HG03457 (cell line): Measurements from ENCODE around the gene CYP26B1.

Experiments
- ATAC-seq: cut with Tn5 transposase; IDR thresholded peaks from one replicate; pipeline ENCODE4 v1.9.1; 2021; ENCODE audit warnings: moderate number of reproducible peaks; ENCODE audit not compliant: unreplicated experiment

The CYP26B1 gene

DNA sequence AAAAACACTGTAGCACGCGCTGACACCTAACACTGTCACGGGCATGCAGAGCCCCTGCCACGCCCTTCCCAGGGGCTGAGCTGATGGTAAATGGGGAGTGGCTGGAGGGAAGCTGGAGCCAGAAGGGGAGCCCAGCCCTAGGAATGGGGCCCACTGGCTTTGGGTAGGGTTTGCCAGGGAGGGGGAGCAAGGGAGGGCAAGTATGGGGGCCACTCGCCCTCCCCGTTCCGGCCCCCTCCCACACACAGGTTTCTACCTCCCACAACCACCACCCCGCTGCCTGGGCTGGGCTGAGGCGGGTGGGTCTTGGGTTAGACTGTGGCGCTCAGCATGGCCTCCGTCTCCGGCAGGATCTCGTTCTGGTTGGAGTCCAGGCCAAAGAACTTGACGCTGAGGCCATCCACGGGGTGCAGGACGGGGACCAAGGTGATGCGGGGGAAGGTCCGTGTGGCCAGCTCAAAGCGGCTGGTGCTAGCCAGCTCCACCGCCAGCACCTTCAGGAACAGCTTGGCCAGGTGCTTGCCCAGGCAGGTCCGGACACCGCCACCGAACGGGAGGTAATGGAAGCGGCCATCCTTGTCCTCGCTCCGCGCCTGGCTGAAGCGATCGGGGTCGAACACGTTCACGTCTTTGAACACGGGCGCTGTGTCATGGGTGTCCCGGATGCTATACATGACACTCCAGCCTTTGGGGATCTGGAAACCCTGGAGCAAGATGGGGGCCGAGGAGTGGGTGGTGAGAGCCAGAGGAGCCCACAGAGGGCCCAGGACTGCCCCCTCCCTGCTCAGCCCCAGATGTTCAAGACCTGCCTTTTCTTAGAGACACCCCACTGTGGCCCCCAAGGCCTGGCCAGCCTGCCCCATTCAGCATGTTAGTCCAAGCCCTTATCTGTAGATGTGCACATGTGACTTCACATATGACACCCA lies 15.5 kb downstream of the CYP26B1 start:
- no peak for ATAC-seq

DNA sequence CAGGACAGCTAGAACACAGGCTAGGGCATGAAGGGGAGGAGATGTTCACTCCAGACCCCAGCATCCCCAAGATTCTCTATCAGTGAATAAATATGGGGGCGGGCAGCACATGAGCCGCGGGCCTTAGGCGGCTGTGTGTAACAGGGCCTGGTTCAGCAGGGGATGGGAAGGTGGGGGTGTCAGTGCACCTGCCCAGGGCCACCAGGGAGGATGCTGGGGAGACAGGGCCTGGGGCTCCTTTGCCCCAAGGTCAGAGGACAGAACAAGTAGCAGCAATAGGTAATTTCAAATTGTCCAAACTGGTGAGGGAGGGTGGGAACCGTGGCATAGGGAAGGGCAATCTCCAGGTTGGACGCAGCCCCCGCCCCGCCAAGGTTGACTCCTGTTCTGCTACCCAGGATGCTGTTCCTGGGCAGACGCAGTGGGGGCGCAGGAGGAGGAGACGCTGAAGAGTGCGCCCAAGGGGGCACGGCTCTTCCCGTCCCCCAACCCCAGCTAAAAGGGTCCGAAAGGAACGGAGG lies 16.2 kb downstream of the CYP26B1 start:
- ATAC-seq: no peak

DNA sequence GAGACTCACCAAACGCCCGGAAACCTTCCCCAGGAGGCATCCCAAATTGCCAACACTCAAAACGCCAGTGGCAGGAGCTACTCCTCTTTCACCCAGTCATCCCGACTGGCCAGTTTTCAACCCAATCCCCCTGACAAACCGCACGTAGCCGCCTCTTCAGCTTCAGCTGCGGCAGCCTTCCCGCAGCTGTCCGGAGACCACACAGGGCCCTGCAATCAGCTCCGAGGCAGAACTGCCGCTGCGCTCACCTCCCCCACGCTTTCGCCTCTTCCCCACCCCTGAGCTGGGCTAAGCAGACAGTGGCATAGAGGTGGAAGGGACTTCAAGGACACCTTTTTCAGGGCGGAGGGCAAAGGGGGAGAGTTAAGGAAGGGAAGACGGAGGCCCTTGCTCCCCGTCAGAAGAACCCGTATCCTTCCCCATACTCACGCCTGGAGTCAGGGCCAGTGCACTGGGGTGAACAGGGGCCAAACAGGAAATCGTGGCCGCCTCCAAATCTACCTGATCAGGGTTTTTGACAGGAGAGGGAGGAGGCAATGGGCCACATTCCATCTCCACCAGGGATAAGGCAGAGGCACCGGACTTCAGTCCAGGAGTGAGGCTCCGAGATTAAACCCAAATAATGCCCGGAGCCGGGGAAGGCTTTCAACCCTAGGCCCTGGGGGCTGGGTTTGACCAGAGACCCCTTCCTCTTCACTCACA lies 16.9 kb downstream of the CYP26B1 start:
- no peak for ATAC-seq

DNA sequence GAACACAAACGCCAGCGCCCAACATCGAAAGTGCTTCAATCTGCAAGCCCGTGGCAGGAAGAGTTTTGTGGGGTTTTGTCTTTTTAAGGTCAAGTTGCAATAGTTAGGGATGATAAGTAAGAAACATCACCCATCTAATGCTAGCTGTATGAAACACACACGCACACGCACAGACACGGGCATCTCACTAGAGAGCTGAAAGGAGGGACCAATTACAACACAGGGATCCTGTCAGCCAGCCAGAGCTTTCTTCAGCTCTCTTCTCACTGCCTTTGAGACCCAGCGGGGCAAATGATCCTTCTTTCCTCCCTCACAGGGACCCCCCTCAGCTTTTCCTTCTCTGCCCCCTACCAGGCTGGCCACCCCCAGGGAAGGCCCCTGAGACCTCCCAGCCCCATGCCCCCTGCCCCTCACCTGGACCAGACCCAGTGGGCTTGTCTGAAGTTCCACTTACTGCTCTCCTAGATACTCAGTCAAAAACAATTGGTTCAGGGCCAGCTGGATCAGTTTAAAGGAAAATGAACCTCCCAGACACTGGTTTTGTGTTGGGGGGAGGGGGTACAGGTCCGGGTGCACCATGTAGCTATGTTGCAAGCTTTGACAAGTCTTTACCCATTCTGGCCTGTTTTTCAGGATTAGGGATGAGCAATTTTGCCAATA lies 17.9 kb downstream of the CYP26B1 start:
- no peak for ATAC-seq

DNA sequence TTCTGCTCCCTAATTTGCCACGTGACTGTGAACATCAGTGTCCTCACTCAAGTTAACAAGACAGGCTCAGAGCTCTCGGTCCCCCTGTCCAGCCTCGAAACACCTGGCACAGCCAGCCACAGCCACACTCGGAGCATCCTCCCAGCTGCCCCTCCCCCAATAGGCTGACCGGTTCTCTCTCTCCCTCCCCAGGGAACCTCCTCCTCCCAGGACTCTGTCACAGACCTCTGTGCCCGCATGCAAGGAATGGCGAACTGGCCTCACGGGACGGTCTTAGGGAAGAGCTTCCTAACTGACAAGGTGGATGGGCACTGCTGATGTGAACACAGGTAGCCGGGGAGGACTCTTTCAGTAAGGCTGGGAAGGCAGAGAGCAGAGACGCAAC lies 18.8 kb downstream of the CYP26B1 start:
- no peak for ATAC-seq

DNA sequence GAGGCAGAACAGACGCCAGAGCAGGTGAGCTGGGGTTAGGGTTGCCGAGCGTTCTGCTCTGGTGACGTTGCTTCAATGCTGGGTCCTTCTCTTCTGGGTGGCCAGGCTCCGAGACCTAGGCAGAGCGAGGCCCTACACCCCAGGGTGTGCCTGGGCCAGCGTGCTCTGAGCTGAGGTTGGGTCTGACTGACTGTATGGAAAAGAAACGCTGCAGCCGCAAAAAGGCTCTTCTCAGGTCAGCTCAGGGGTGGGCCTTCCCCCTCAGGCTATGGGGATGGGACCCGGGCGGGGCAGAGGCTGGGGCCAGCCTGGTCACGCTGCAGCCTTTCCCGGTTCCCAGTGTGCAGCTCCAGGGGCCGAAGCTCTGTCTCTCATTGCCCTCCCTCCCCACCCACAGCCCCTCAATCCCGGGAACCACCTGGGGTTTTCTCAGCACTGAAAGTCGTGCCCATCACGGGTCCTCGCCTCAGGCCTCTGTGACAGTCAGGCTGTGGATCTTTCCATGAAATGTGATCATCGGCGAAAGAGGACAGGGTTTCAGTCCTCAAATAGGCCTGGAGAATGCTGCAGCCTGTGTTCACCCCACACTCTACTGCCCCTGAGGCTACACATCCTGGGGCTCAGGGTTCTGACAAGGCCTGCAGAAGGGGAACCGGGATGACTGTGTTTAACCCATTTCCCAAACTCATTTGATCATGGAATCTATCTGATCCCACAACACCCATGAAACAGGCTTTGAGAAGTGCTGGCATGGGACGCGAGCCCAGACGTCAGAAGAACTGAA lies 19.4 kb downstream of the CYP26B1 start:
- ATAC-seq: no peak

DNA sequence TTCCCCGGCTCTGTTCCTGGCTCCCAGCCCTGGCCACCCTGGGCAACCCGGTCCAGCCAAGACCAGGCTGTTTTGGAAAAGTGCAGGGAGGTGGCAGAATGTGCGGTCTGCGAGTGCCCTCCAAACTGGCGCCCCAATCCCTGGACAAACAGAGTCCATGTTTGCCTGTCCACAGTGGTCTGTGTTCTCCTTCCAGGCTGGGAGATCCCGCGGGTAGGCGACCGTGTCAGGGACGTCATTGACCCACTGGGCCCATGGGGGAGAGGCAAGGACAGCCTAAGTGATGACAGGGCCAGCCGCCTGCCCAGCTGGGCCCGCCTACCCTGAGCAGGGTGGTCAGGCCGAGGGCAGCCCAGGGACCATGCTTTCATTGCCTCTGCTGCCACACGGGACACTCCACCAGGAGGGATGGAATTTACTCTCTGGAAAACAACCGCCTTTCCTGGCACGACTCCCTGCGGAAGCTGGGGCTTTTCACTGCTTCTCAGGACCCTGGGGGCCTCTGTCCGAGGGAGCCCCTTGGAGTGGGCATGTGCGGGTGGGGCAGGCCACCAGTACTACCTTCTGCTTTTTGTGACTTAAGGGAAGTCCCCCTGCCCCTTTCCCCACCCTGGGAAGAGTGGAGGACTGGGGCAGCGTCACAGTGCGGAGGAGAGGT lies 20.1 kb downstream of the CYP26B1 start:
- ATAC-seq: no peak

DNA sequence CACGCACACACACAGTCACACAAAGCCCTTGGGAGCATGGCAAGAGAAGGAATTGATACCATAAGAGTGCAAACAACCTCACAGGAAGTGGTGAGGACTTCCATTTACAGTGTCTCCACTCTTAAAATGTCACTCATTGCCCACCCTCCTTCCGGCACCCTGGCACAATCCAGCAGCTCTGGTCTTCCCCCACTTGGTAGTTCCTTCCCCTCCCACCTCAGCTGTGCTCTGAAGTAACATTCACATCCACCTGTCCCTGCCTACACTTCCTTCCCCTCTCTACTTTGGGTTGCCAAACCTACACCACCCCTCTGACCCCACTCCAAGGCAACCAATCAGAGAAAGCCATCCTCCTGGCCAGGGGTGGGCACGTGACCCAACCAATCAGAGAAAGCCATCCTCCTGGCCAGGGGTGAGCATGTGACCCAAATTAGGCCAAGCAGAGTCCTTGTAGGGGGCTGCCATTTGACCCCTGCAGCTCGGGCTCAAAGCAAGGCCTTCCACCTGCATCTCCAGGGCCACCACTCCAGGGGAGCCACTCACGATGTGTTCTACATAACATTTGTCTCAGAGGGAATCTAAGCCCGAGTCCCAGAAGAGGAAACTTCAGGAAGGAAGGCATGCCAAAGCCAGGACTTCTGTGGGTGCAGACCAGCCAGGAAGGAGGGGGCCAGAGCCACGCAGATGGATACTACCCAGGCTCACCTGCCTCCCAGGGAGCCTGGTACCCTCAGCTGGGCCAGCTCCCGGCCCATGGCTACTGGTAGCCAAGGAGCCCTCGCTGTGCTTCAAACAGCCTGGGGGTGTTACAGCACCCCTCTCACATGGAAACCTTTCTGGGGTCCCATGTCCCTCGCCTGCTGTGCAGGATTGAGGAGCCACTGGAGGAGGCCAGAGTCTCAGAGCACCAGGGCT lies 21.2 kb downstream of the CYP26B1 start:
- no peak for ATAC-seq

DNA sequence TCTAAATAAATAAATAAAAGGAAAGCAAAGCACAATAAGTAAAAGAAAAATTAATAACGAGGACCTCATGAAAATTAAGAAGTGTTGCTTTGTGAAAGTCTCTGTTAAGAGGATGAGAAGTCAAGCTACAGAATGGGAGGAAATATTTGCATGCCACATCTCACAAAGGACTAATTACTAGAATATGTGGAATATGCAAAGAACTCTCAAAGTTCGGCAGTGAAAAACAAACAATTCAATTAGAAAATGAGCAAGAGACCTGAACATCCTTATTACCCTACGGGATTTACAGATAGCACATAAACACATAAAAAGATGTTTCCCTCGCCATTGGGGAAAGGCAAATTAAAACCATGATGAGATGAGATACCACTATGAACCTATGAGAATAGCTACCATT lies 23.3 kb downstream of the CYP26B1 start:
- ATAC-seq: no peak

DNA sequence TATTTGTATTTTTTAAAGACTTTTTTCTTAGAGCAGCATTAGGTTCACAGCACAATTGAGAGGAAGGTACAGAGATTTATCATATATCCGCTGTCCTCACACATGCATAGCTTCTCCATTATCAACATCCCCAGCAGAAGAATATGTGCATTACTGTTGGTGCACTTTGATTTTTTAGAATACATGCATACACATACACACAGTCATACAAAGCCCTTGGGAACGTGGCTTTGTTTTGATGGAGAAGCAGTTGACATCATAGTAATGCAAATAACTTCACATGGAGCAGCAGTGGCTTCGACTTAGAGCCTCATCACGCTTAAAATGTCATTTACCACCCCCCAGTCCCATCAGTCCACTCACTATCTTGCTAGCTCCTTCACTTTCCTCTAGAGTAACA lies 26.5 kb downstream of the CYP26B1 start:
- ATAC-seq: no peak

DNA sequence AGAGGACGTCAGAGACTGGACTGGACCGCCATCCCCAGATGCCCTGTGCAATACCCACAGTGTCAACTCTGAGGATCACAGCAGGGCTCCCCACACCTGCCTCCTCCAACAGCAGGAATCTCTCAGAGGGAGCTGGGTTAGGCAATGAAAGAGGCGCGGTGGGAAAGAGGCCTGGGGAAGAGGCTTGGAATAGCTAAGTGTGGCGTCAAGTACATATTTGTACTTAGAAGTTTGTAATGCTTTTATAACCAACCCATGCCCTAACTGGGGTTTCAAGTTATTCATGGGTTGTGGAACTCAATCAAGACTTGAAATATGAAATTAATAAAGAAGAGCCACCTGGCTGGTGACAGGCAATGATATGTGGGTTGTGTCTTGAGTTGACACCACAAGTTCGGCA lies 28.7 kb downstream of the CYP26B1 start:
- no peak for ATAC-seq

DNA sequence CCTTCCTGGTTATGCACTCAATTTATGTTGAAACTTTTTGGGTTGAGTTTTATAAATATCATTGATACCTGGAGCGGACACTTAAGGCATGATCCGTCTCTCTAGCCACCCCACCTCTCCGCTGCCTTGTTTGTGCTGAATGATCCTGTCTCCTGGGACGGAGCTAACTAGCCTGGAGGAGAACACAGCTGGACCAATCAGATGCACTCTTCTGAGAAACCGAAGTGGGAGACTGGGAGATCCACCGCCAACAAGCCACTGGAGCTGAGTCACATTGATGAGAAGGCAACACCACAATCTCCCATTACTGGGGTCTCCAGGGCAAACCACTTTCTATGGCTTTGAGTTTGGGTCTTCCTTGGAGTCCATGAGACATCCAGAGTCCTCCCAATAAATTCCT lies 29.3 kb downstream of the CYP26B1 start:
- ATAC-seq: no peak

DNA sequence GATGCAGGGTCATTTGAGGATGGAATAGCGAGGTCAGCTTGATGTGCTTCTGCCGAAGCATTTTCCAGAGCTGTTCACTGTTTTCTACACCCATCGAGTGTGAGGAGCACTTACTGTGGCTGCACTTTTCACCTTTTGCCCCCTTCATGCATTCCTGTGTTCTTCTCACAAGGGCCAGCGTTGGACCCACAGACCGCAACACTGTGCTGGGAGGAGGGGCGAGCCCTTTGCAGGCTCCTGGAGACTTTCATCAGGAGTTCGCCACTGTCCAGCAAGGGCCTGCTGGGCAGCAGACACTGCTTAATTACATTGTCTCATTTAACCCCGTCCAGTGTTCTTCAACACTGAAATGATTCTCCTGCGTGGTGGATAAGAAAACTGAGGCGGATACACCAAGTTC lies 29.9 kb downstream of the CYP26B1 start:
- no peak for ATAC-seq

DNA sequence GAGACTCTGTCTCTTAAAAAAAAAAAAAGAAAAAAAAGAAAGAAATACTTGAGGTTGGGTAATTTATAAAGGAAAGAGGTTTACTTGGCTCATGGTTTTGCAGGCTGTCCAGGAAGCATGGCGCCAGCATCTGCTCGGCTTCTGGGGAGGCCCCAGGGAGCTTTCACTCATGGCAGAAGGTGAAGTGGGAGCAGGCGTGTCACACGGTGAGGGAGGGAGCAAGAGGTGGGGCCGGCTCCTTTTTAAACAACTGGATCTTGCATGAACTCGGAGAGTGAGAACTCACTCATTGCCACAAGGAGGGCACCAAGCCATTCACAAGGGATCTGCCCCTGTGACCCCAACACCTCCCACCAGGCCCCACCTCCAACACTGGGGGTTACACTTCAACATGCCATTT lies 30.6 kb downstream of the CYP26B1 start:
- ATAC-seq: no peak

DNA sequence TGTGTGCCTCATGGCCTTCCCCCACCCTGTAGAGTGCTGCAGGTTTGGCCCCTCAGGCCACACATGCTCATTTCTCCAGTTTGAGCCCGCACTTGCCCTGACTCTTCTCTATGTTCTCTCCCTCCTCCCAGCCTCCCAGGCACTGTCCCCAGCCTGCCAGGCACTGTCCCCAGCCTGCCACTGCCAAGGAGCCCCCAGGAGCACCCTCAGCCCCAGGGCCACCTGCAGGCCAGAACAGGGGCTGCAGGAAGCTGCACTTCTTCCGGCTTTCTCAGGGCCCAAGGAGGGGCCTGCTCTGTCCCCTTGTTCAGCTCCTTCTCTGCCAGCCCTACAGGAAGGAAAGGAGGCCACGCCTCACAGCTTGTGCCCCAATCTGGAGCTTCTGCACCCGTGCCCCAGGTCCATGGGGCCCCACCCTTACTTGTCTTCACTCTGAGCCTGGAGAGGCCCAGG lies 31.6 kb downstream of the CYP26B1 start:
- no peak for ATAC-seq

DNA sequence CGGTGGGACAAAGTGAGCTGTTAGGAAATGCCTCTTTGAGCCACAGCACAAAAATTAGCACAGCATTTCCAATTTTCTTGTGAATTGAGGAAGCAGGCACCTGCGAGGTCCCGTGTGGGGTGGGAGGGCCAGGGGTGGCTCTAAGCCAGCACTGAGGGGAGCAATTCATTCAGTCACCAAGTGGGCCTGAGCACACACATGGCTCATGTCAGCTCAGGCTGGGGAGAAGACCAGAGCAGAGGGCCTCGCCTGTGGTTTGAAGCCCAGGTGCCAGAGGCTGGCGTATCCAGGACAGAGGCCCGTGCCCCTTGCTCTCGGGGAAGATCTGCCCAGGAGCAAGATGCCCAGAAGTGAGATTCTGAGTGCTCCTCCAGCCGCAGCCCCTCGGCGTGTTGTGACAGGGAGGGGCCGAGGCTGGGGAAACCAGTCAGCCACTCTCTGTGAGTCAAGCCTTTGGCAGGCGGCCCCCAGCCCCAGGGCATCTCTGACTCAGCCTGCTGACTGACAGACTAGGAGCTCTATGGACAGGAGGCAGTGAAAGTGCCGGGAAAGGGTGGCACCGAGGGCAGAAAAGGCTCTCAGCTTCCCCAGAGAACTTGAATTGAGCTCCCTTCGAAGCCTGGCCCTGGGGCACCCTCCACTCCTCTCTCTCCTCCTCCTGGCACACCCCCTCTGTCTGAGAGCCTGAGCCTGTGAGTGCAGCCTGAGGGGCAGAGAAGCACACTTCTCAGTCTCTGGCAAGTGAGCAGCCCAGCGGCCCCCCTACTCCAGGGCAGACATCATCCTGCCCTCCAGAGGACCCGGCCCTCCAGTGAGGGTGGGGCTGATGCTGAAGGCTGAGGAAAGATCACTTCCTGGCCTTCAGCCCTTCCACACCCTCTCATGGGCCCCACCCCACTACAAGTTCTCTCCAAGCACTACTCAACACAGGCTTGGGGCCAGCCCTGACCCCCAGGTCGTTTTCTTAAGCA lies 32.3 kb downstream of the CYP26B1 start:
- no peak for ATAC-seq

DNA sequence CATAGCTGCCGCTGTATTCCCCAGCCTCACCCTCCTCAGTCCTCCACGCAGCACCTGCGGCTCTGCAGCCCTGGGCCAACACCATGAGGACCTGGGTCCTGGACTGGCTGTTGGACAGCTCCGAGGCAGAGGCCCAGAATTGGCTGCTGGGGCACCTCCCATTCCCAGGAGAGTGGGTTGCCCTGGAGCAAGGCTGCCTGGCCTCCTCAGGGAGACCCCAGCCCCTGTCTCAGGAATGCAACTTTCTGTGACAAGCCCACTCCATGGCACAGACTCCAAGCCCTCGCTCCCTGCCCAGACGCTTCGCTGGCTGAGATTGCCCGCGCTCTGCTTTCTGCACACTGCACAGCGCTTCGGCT lies 33.0 kb downstream of the CYP26B1 start:
- ATAC-seq: no peak
